Cardiac fibroblast (primary cell): ENCODE measurements around the gene MYOCD.

ENCODE experiments used
- DNase-seq, 2 donors: peaks; one replicate each; pipeline versions ENCODE4 v3.0.0 to v3.0.0-alpha.2; 2010; ENCODE audit warnings: low read depth in 2 of 2
- H3K4me3 ChIP-seq, 2 donors: replicated peaks in 1 of 2; 1 replicate in 1 of 2; 2 replicates in 1 of 2; pipeline ENCODE4 v1.5.1; 2011; ENCODE audit warnings: low read depth in 2 of 2, low read length in 2 of 2, mild to moderate bottlenecking in 2 of 2, moderate library complexity in 1 of 2
- CTCF ChIP-seq: IDR thresholded peaks from one replicate; pipeline ENCODE4 v1.5.1; 2011; ENCODE audit warnings: low read depth, mild to moderate bottlenecking, low read length, inconsistent platforms

Gene MYOCD

GRCh38 chr17:12672947-12673346 is 7.3 kb downstream of the MYOCD start:
- TF ChIP-seq CTCF, result no peak
- no peak overlapping the region for H3K4me3 ChIP-seq
- no peak for DNase-seq

- TF ChIP-seq CTCF, result no peak
- H3K4me3 ChIP-seq, result no peak overlapping the region
- peak in 1 of 2 donors; percentile 58 for DNase-seq
Measured at GRCh38 chr17:12673788-12674187, 8.1 kb downstream of the MYOCD start.

- no peak overlapping the region for H3K4me3 ChIP-seq
- TF ChIP-seq CTCF, result no peak
- DNase-seq, result no peak
Measured at GRCh38 chr17:12680407-12680897, 14.8 kb downstream of the MYOCD start.

GRCh38 chr17:12680993-12681392 is 15.3 kb downstream of the MYOCD start:
- no peak for DNase-seq
- TF ChIP-seq CTCF, result no peak
- no peak overlapping the region for H3K4me3 ChIP-seq

GRCh38 chr17:12683299-12683698 is 17.6 kb downstream of the MYOCD start:
- no peak overlapping the region for H3K4me3 ChIP-seq
- TF ChIP-seq CTCF, result no peak
- peak in 1 of 2 donors; percentile 17 for DNase-seq

- no peak for TF ChIP-seq CTCF
- no peak for DNase-seq
- no peak overlapping the region for H3K4me3 ChIP-seq
Measured at GRCh38 chr17:12686486-12686885, 20.8 kb downstream of the MYOCD start.

- no peak overlapping the region for H3K4me3 ChIP-seq
- TF ChIP-seq CTCF, result no peak
- no peak for DNase-seq
Measured at GRCh38 chr17:12688382-12688781, 22.7 kb downstream of the MYOCD start.
